ENCODE results near the gene TRPV6. TPM values are rescaled to one million over a fixed set of nuclear protein-coding genes. Genes with fewer than 3 reads are reported as not detected.

TRPV6 gene
- total and polyA plus RNA-seq, 2 experiments from 2014 or later, result 0.08 to 0.80 TPM

DNA sequence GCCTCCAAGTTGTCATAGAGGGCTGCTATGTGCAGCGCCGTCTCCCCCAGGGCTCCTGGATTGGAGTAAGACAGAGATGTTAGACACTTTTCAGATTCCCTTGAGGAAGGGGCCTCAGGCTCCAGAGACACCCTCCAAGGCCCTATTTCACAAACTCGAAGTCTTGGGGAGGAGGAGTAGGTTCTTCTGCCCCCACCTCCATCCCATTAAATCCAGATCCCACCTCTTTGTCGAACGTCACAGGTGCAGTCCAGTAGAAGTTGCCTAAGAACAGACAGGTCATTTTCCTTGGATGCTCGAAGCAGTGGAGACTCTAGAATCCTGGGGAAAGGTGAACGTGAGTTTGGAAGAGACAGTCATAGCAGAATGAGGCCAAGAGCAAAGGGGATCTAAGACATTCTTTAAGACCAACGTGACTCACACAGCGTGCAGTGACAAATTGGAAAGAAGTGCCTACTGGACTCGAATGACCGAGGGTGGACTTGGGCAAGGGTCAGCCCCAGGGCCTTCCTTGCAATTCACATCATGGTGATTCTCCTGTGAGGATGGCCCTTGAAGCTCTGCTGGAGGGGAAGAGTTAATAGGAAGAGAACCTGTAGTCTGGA is 44.7 kb upstream of the TRPV6 start:
- peaks cover 9% of the 10 kb centered on the region for H3K4me1 Mint-ChIP-seq
- H3K79me2 ChIP-seq (replicated peaks; ENCODE audit: insufficient read depth), result no peaks in the 10 kb centered on the region
- no peak overlapping the region for H3K27ac Mint-ChIP-seq
- H3K36me3 Mint-ChIP-seq (ENCODE audit: low read depth), result no peaks in the 10 kb centered on the region; the same call in 1 of the 3 replicates
- TF ChIP-seq ZNF331 (CRISPR knock-in tag; IDR thresholded peaks at IDR 0.05; ENCODE audit: low read depth), result no peak
- no peak for TF ChIP-seq EZH2phosphoT487 (IDR thresholded peaks at IDR 0.05; ENCODE audit: unreplicated experiment)
- TF ChIP-seq STAT1 (IDR thresholded peaks at IDR 0.05; ENCODE audit: unreplicated experiment), result no peak
- no peak for TF ChIP-seq JUNB (IDR thresholded peaks at IDR 0.05; ENCODE audit: unreplicated experiment)
- no peak for TF ChIP-seq NANOG (IDR thresholded peaks at IDR 0.05; ENCODE audit: borderline replicate concordance)
- TF ChIP-seq CTCF (conservative IDR thresholded peaks at IDR 0.05; ENCODE audit: low read depth in 2 of 2), result no peak
- H3F3A ChIP-seq (replicated peaks; ENCODE audit: low read depth), result no peaks in the 10 kb centered on the region
- no peak overlapping the region for H3K4me3 Mint-ChIP-seq
- no peaks in the 10 kb centered on the region for H3K9me3 Mint-ChIP-seq
- DNase-seq (ENCODE audit: low spot score) (no peak), ATAC-seq (no peak)
- H3K36me3 ChIP-seq (ENCODE audit: insufficient read depth), result no peaks in the 10 kb centered on the region
- no peak overlapping the region for H3K4me2 ChIP-seq
- no peak overlapping the region for H2AFZ ChIP-seq
- no peaks in the 10 kb centered on the region for H4K20me1 ChIP-seq (replicated peaks; ENCODE audit: insufficient read depth)
- H3K4me3 ChIP-seq, result no peak overlapping the region
- no peak overlapping the region for H3K27ac ChIP-seq (ENCODE audit: low read depth)
- H3K4me1 ChIP-seq (ENCODE audit: insufficient read depth), result no peaks in the 10 kb centered on the region
- H3K27me3 ChIP-seq (ENCODE audit: insufficient read depth), result peaks cover 9% of the 10 kb centered on the region; the same call in 1 of the 2 replicates
- H3K9me2 ChIP-seq (ENCODE audit: insufficient read depth), result no peaks in the 10 kb centered on the region
- peaks cover 12% of the 10 kb centered on the region for H3K27me3 Mint-ChIP-seq (ENCODE audit: insufficient read depth, low read depth, poor library complexity)

- Histone ChIP-seq H3K27me3 (ENCODE audit: insufficient read depth) (peaks cover 9% of the 10 kb centered on the region; the same call in 1 of the 2 replicates), H3F3A (replicated peaks; ENCODE audit: low read depth) (no peaks in the 10 kb centered on the region), H3K4me2 (no peak overlapping the region), H3K36me3 (ENCODE audit: insufficient read depth) (no peaks in the 10 kb centered on the region), H3K9me2 (ENCODE audit: insufficient read depth) (no peaks in the 10 kb centered on the region), H2AFZ (no peak overlapping the region), H3K27ac (ENCODE audit: low read depth) (no peak overlapping the region), H4K20me1 (replicated peaks; ENCODE audit: insufficient read depth) (no peaks in the 10 kb centered on the region), H3K79me2 (replicated peaks; ENCODE audit: insufficient read depth) (no peaks in the 10 kb centered on the region), H3K4me1 (ENCODE audit: insufficient read depth) (no peaks in the 10 kb centered on the region), H3K4me3 (no peak overlapping the region)
- peaks cover 5% of the 10 kb centered on the region; the same call in 2 of the 3 replicates for H3K4me1 Mint-ChIP-seq
- no peaks in the 10 kb centered on the region; the same call in 1 of the 3 replicates for H3K36me3 Mint-ChIP-seq (ENCODE audit: low read depth)
- H3K27ac Mint-ChIP-seq, result no peak overlapping the region
- H3K4me3 Mint-ChIP-seq, result no peak overlapping the region
- no peak for ATAC-seq
- no peak for DNase-seq (ENCODE audit: low spot score)
- H3K9me3 Mint-ChIP-seq, result no peaks in the 10 kb centered on the region; the same call in 2 of the 3 replicates
- peaks cover 10% of the 10 kb centered on the region for H3K27me3 Mint-ChIP-seq (ENCODE audit: insufficient read depth, low read depth, poor library complexity)
- TF ChIP-seq STAT1 (IDR thresholded peaks at IDR 0.05; ENCODE audit: unreplicated experiment) (no peak), CREB1 (CRISPR knock-in tag; IDR thresholded peaks at IDR 0.05; ENCODE audit: low read depth) (no peak), NANOG (IDR thresholded peaks at IDR 0.05; ENCODE audit: borderline replicate concordance) (no peak), JUNB (IDR thresholded peaks at IDR 0.05; ENCODE audit: unreplicated experiment) (no peak), ZNF331 (CRISPR knock-in tag; IDR thresholded peaks at IDR 0.05; ENCODE audit: low read depth) (no peak), CTCF (conservative IDR thresholded peaks at IDR 0.05; ENCODE audit: low read depth in 2 of 2) (no peak), EZH2 (IDR thresholded peaks at IDR 0.05; ENCODE audit: low read depth, unreplicated experiment) (no peak), POLR2AphosphoS5 (IDR thresholded peaks at IDR 0.05; ENCODE audit: low read depth) (no peak), EZH2phosphoT487 (IDR thresholded peaks at IDR 0.05; ENCODE audit: unreplicated experiment) (no peak)
- TF ChIP-seq, protein P1, sequence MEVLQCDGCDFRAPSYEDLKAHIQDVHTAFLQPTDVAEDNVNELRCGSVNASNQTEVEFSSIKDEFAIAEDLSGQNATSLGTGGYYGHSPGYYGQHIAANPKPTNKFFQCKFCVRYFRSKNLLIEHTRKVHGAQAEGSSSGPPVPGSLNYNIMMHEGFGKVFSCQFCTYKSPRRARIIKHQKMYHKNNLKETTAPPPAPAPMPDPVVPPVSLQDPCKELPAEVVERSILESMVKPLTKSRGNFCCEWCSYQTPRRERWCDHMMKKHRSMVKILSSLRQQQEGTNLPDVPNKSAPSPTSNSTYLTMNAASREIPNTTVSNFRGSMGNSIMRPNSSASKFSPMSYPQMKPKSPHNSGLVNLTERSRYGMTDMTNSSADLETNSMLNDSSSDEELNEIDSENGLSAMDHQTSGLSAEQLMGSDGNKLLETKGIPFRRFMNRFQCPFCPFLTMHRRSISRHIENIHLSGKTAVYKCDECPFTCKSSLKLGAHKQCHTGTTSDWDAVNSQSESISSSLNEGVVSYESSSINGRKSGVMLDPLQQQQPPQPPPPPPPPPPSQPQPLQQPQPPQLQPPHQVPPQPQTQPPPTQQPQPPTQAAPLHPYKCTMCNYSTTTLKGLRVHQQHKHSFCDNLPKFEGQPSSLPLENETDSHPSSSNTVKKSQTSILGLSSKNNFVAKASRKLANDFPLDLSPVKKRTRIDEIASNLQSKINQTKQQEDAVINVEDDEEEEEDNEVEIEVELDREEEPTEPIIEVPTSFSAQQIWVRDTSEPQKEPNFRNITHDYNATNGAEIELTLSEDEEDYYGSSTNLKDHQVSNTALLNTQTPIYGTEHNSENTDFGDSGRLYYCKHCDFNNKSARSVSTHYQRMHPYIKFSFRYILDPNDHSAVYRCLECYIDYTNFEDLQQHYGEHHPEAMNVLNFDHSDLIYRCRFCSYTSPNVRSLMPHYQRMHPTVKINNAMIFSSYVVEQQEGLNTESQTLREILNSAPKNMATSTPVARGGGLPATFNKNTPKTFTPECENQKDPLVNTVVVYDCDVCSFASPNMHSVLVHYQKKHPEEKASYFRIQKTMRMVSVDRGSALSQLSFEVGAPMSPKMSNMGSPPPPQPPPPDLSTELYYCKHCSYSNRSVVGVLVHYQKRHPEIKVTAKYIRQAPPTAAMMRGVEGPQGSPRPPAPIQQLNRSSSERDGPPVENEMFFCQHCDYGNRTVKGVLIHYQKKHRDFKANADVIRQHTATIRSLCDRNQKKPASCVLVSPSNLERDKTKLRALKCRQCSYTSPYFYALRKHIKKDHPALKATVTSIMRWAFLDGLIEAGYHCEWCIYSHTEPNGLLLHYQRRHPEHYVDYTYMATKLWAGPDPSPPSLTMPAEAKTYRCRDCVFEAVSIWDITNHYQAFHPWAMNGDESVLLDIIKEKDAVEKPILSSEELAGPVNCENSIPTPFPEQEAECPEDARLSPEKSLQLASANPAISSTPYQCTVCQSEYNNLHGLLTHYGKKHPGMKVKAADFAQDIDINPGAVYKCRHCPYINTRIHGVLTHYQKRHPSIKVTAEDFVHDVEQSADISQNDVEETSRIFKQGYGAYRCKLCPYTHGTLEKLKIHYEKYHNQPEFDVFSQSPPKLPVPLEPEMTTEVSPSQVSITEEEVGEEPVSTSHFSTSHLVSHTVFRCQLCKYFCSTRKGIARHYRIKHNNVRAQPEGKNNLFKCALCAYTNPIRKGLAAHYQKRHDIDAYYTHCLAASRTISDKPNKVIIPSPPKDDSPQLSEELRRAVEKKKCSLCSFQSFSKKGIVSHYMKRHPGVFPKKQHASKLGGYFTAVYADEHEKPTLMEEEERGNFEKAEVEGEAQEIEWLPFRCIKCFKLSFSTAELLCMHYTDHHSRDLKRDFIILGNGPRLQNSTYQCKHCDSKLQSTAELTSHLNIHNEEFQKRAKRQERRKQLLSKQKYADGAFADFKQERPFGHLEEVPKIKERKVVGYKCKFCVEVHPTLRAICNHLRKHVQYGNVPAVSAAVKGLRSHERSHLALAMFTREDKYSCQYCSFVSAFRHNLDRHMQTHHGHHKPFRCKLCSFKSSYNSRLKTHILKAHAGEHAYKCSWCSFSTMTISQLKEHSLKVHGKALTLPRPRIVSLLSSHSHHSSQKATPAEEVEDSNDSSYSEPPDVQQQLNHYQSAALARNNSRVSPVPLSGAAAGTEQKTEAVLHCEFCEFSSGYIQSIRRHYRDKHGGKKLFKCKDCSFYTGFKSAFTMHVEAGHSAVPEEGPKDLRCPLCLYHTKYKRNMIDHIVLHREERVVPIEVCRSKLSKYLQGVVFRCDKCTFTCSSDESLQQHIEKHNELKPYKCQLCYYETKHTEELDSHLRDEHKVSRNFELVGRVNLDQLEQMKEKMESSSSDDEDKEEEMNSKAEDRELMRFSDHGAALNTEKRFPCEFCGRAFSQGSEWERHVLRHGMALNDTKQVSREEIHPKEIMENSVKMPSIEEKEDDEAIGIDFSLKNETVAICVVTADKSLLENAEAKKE (CRISPR knock-in tag; IDR thresholded peaks at IDR 0.05), result no peak
Observed at GRCh38 chr7:142927949-142928348, 42.4 kb upstream of the TRPV6 start.

Measured in GM23338 (cell line).